ENCODE results near the gene POMC. TPM values are rescaled to one million over a fixed set of nuclear protein-coding genes. Genes with fewer than 3 reads are reported as not detected.
A peak's percentile ranks its signal among the peaks of the same experiment; 100 is the strongest.

POMC gene
- total RNA-seq, 1 donor from 2014 or later, result 3.9 TPM

GRCh38 chr2:25125976-25126375, 42.4 kb downstream of the POMC start:
- no peaks in the 10 kb centered on the region for H3K4me1 ChIP-seq

GRCh38 chr2:25125189-25125588, 43.2 kb downstream of the POMC start:
- peak; percentile 16 for DNase-seq
- Histone ChIP-seq H3K4me3 (no peak overlapping the region), H3K4me1 (no peaks in the 10 kb centered on the region), H3K36me3 (no peaks in the 10 kb centered on the region), H3K27me3 (ENCODE audit: low read depth) (no peaks in the 10 kb centered on the region), H3K9me3 (no peaks in the 10 kb centered on the region), H3K27ac (no peak overlapping the region)
- intact Hi-C loops (cut with DNase I), result no loop called here
- no peak for TF ChIP-seq CTCF (IDR thresholded peaks at IDR 0.05)
- no peak for ATAC-seq

More at GRCh38 chr2:25125976-25126375, 42.4 kb downstream of the POMC start:
- Histone ChIP-seq H3K27me3 (ENCODE audit: low read depth) (peaks cover 3% of the 10 kb centered on the region), H3K9me3 (no peaks in the 10 kb centered on the region), H3K4me3 (no peak overlapping the region), H3K36me3 (no peaks in the 10 kb centered on the region), H3K27ac (no peak overlapping the region)
- TF ChIP-seq CTCF (IDR thresholded peaks at IDR 0.05), result no peak
- DNase-seq (no peak), ATAC-seq (no peak)
- intact Hi-C loops (cut with DNase I), result no loop called here

GRCh38 chr2:25123682-25124081, 44.7 kb downstream of the POMC start:
- H3K4me3 ChIP-seq, result no peak overlapping the region
- H3K27me3 ChIP-seq (ENCODE audit: low read depth), result no peaks in the 10 kb centered on the region
- H3K27ac ChIP-seq, result no peak overlapping the region
- H3K9me3 ChIP-seq, result no peaks in the 10 kb centered on the region
- H3K36me3 ChIP-seq, result no peaks in the 10 kb centered on the region
- ATAC-seq (peak in 1 of 2 donors; percentile 36), DNase-seq (no peak)
- no peak for TF ChIP-seq CTCF (IDR thresholded peaks at IDR 0.05)
- intact Hi-C loops (cut with DNase I), result no loop called here
- H3K4me1 ChIP-seq, result no peaks in the 10 kb centered on the region

GRCh38 chr2:25122367-25122766, 46.0 kb downstream of the POMC start:
- intact Hi-C loops (cut with DNase I), result no loop called here
- H3K4me3 ChIP-seq, result no peak overlapping the region
- H3K27me3 ChIP-seq (ENCODE audit: low read depth), result no peaks in the 10 kb centered on the region
- H3K27ac ChIP-seq, result no peak overlapping the region
- no peak for TF ChIP-seq CTCF (IDR thresholded peaks at IDR 0.05)
- ATAC-seq, result no peak
- H3K36me3 ChIP-seq, result no peaks in the 10 kb centered on the region
- no peak for DNase-seq
- H3K4me1 ChIP-seq, result no peaks in the 10 kb centered on the region
- no peaks in the 10 kb centered on the region for H3K9me3 ChIP-seq

GRCh38 chr2:25119263-25119662, 49.1 kb downstream of the POMC start:
- Histone ChIP-seq H3K27ac (no peak overlapping the region), H3K4me3 (no peak overlapping the region), H3K27me3 (ENCODE audit: low read depth) (no peaks in the 10 kb centered on the region), H3K9me3 (no peaks in the 10 kb centered on the region), H3K36me3 (no peaks in the 10 kb centered on the region), H3K4me1 (no peaks in the 10 kb centered on the region)
- no peak for ATAC-seq
- TF ChIP-seq CTCF (IDR thresholded peaks at IDR 0.05), result no peak
- intact Hi-C loops (cut with DNase I), result no loop called here
- no peak for DNase-seq

- no peaks in the 10 kb centered on the region for H3K4me1 ChIP-seq
- intact Hi-C loops (cut with DNase I), result no loop called here
- H3K27me3 ChIP-seq (ENCODE audit: low read depth), result no peaks in the 10 kb centered on the region
- ATAC-seq (peak in 1 of 2 donors; percentile 20), DNase-seq (no peak)
- H3K36me3 ChIP-seq, result no peaks in the 10 kb centered on the region
- TF ChIP-seq CTCF (IDR thresholded peaks at IDR 0.05), result no peak
- no peaks in the 10 kb centered on the region for H3K9me3 ChIP-seq
- no peak overlapping the region for H3K4me3 ChIP-seq
- H3K27ac ChIP-seq, result no peak overlapping the region
These were observed 51.4 kb downstream of the POMC start for GRCh38 chr2:25116956-25117355.
